ENCODE measurements around the gene CCSER2.

Gene CCSER2

GRCh38 chr10:84333864-84334451 is 5.6 kb downstream of the CCSER2 start:
- no peak overlapping the region for H3K23ac ChIP-seq (ENCODE audit: low read length in 2 of 2)
- H3K18ac ChIP-seq (ENCODE audit: low read depth in 1 of 2, low read length in 2 of 2) = no peak overlapping the region
- no peak overlapping the region for H2BK5ac ChIP-seq (ENCODE audit: low read depth, low read length, poor library complexity, severe bottlenecking)
- no peaks in the 10 kb centered on the region for H3K9me3 ChIP-seq (ENCODE audit: control insufficient read depth, low read length)
- 88% methylated on average over 2 of the region's 2 CpGs for WGBS
- peaks cover 11% of the 10 kb centered on the region for H3K79me1 ChIP-seq (replicated peaks; ENCODE audit: low read length, poor library complexity, severe bottlenecking)
- H2BK12ac ChIP-seq (ENCODE audit: low read length in 2 of 2) = peak overlapping the region in 1 of 2 experiments; percentile 71
- no peak overlapping the region for H3K4me3 ChIP-seq (ENCODE audit: insufficient read depth in 1 of 2, low read depth in 1 of 2, low read length in 2 of 2)
- H3K27ac ChIP-seq (ENCODE audit: low read length, poor library complexity, severe bottlenecking) = no peak overlapping the region
- H3K4me2 ChIP-seq (ENCODE audit: low read length, poor library complexity, severe bottlenecking) = no peak overlapping the region
- no peak overlapping the region for H2BK15ac ChIP-seq (ENCODE audit: low read depth, poor library complexity, severe bottlenecking)
- no peak overlapping the region for H3K4ac ChIP-seq (ENCODE audit: low read depth in 1 of 2, low read length in 2 of 2)
- H3K27me3 ChIP-seq (ENCODE audit: control insufficient read depth in 1 of 2, insufficient read depth in 1 of 2, low read length in 2 of 2) = no peaks in the 10 kb centered on the region
- peaks cover 5% of the 10 kb centered on the region for H3K4me1 ChIP-seq (ENCODE audit: control insufficient read depth, insufficient read depth, low read depth, low read length)
- H3K9ac ChIP-seq (ENCODE audit: low read length) = no peak overlapping the region
- no peaks in the 10 kb centered on the region for H3K36me3 ChIP-seq (ENCODE audit: control insufficient read depth in 1 of 2, insufficient read depth in 2 of 2, low read depth in 1 of 2, low read length in 2 of 2)
- H2AK5ac ChIP-seq (ENCODE audit: low read length, severe bottlenecking) = peak overlapping the region; percentile 19
- no peak overlapping the region for H2BK120ac ChIP-seq (ENCODE audit: low read depth, low read length)
- no peak overlapping the region for H2AFZ ChIP-seq (ENCODE audit: low read depth, low read length)
- no peak overlapping the region for H3K14ac ChIP-seq (ENCODE audit: low read length in 2 of 2)
- H4K91ac ChIP-seq (ENCODE audit: low read length) = no peak overlapping the region
- DNase-seq = no peak
- no peak overlapping the region for H4K8ac ChIP-seq (ENCODE audit: low read length)

GRCh38 chr10:84334811-84335210 is 6.4 kb downstream of the CCSER2 start:
- Histone ChIP-seq H3K4ac (ENCODE audit: low read depth in 1 of 2, low read length in 2 of 2) (no peak overlapping the region), H3K4me3 (ENCODE audit: insufficient read depth in 1 of 2, low read depth in 1 of 2, low read length in 2 of 2) (no peak overlapping the region), H3K27me3 (ENCODE audit: control insufficient read depth in 1 of 2, insufficient read depth in 1 of 2, low read length in 2 of 2) (no peaks in the 10 kb centered on the region), H4K8ac (ENCODE audit: low read length) (no peak overlapping the region), H2AK5ac (ENCODE audit: low read length, severe bottlenecking) (no peak overlapping the region), H3K9ac (ENCODE audit: low read length) (no peak overlapping the region), H3K27ac (ENCODE audit: low read length, poor library complexity, severe bottlenecking) (no peak overlapping the region), H2BK120ac (ENCODE audit: low read depth, low read length) (no peak overlapping the region), H3K14ac (ENCODE audit: low read length in 2 of 2) (no peak overlapping the region), H3K23ac (ENCODE audit: low read length in 2 of 2) (no peak overlapping the region), H3K4me1 (ENCODE audit: control insufficient read depth, insufficient read depth, low read depth, low read length) (peaks cover 5% of the 10 kb centered on the region), H3K4me2 (ENCODE audit: low read length, poor library complexity, severe bottlenecking) (no peak overlapping the region), H4K91ac (ENCODE audit: low read length) (no peak overlapping the region), H2BK15ac (ENCODE audit: low read depth, poor library complexity, severe bottlenecking) (no peak overlapping the region), H3K79me1 (replicated peaks; ENCODE audit: low read length, poor library complexity, severe bottlenecking) (peaks cover 13% of the 10 kb centered on the region), H2BK5ac (ENCODE audit: low read depth, low read length, poor library complexity, severe bottlenecking) (no peak overlapping the region), H3K18ac (ENCODE audit: low read depth in 1 of 2, low read length in 2 of 2) (no peak overlapping the region), H2AFZ (ENCODE audit: low read depth, low read length) (no peak overlapping the region), H2BK12ac (ENCODE audit: low read length in 2 of 2) (no peak overlapping the region), H3K36me3 (ENCODE audit: control insufficient read depth in 1 of 2, insufficient read depth in 2 of 2, low read depth in 1 of 2, low read length in 2 of 2) (no peaks in the 10 kb centered on the region), H3K9me3 (ENCODE audit: control insufficient read depth, low read length) (no peaks in the 10 kb centered on the region)
- DNase-seq = no peak
- WGBS = 100% methylated on average over 1 of the region's 2 CpGs

DNA sequence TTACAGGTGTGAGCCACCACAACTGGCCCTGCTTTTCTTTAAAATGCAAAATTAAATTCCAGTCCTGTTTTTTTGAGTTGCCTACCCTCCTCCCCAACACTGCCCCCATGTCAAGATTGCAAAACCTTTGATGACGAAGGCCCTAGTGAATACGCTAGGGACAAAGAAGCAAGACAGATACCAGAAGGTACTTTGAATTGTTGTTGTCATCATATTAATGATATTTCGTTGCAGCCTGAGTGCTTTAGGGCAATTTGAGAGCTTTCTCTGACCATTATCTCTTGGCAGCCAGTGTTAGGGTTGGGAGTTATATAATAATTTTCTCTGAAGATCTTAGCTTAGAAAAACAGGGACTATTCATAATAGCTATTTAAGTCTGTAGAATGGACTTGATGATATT is 7.1 kb downstream of the CCSER2 start:
- H3K9ac ChIP-seq (ENCODE audit: low read length) = no peak overlapping the region
- H2AK5ac ChIP-seq (ENCODE audit: low read length, severe bottlenecking) = peak overlapping the region; percentile 59
- no peaks in the 10 kb centered on the region for H3K9me3 ChIP-seq (ENCODE audit: control insufficient read depth, low read length)
- H4K8ac ChIP-seq (ENCODE audit: low read length) = no peak overlapping the region
- H3K27me3 ChIP-seq (ENCODE audit: control insufficient read depth in 1 of 2, insufficient read depth in 1 of 2, low read length in 2 of 2) = no peaks in the 10 kb centered on the region
- H2BK15ac ChIP-seq (ENCODE audit: low read depth, poor library complexity, severe bottlenecking) = no peak overlapping the region
- peaks cover 3% of the 10 kb centered on the region for H3K4me1 ChIP-seq (ENCODE audit: control insufficient read depth, insufficient read depth, low read depth, low read length)
- H3K18ac ChIP-seq (ENCODE audit: low read depth in 1 of 2, low read length in 2 of 2) = no peak overlapping the region
- H3K4me2 ChIP-seq (ENCODE audit: low read length, poor library complexity, severe bottlenecking) = no peak overlapping the region
- 95% methylated on average over 3 of the region's 3 CpGs for whole genome bisulfite sequencing
- no peak overlapping the region for H3K23ac ChIP-seq (ENCODE audit: low read length in 2 of 2)
- no peak overlapping the region for H2AFZ ChIP-seq (ENCODE audit: low read depth, low read length)
- no peak overlapping the region for H2BK5ac ChIP-seq (ENCODE audit: low read depth, low read length, poor library complexity, severe bottlenecking)
- no peak overlapping the region for H3K4me3 ChIP-seq (ENCODE audit: insufficient read depth in 1 of 2, low read depth in 1 of 2, low read length in 2 of 2)
- no peak overlapping the region for H2BK12ac ChIP-seq (ENCODE audit: low read length in 2 of 2)
- no peak overlapping the region for H3K14ac ChIP-seq (ENCODE audit: low read length in 2 of 2)
- H3K79me1 ChIP-seq (replicated peaks; ENCODE audit: low read length, poor library complexity, severe bottlenecking) = peaks cover 13% of the 10 kb centered on the region
- no peak overlapping the region for H4K91ac ChIP-seq (ENCODE audit: low read length)
- H3K36me3 ChIP-seq (ENCODE audit: control insufficient read depth in 1 of 2, insufficient read depth in 2 of 2, low read depth in 1 of 2, low read length in 2 of 2) = no peaks in the 10 kb centered on the region
- no peak overlapping the region for H2BK120ac ChIP-seq (ENCODE audit: low read depth, low read length)
- no peak overlapping the region for H3K27ac ChIP-seq (ENCODE audit: low read length, poor library complexity, severe bottlenecking)
- DNase-seq = no peak
- H3K4ac ChIP-seq (ENCODE audit: low read depth in 1 of 2, low read length in 2 of 2) = no peak overlapping the region

- no peaks in the 10 kb centered on the region for H3K36me3 ChIP-seq (ENCODE audit: control insufficient read depth in 1 of 2, insufficient read depth in 2 of 2, low read depth in 1 of 2, low read length in 2 of 2)
- no peak overlapping the region for H3K4ac ChIP-seq (ENCODE audit: low read depth in 1 of 2, low read length in 2 of 2)
- no peak overlapping the region for H2BK5ac ChIP-seq (ENCODE audit: low read depth, low read length, poor library complexity, severe bottlenecking)
- H3K23ac ChIP-seq (ENCODE audit: low read length in 2 of 2) = no peak overlapping the region
- H2AFZ ChIP-seq (ENCODE audit: low read depth, low read length) = no peak overlapping the region
- no peak overlapping the region for H2BK15ac ChIP-seq (ENCODE audit: low read depth, poor library complexity, severe bottlenecking)
- peak overlapping the region; percentile 59 for H3K9ac ChIP-seq (ENCODE audit: low read length)
- H3K4me2 ChIP-seq (ENCODE audit: low read length, poor library complexity, severe bottlenecking) = no peak overlapping the region
- peak overlapping the region in 1 of 2 experiments; percentile 58 for H3K4me3 ChIP-seq (ENCODE audit: insufficient read depth in 1 of 2, low read depth in 1 of 2, low read length in 2 of 2)
- H3K14ac ChIP-seq (ENCODE audit: low read length in 2 of 2) = no peak overlapping the region
- 98% methylated on average over 5 of the region's 5 CpGs for WGBS
- H3K9me3 ChIP-seq (ENCODE audit: control insufficient read depth, low read length) = no peaks in the 10 kb centered on the region
- peaks cover 3% of the 10 kb centered on the region for H3K4me1 ChIP-seq (ENCODE audit: control insufficient read depth, insufficient read depth, low read depth, low read length)
- no peak overlapping the region for H3K27ac ChIP-seq (ENCODE audit: low read length, poor library complexity, severe bottlenecking)
- no peak overlapping the region for H2BK120ac ChIP-seq (ENCODE audit: low read depth, low read length)
- DNase-seq = no peak
- no peak overlapping the region for H2AK5ac ChIP-seq (ENCODE audit: low read length, severe bottlenecking)
- no peak overlapping the region for H2BK12ac ChIP-seq (ENCODE audit: low read length in 2 of 2)
- H4K91ac ChIP-seq (ENCODE audit: low read length) = no peak overlapping the region
- H3K18ac ChIP-seq (ENCODE audit: low read depth in 1 of 2, low read length in 2 of 2) = no peak overlapping the region
- peak overlapping the region; percentile 36 for H4K8ac ChIP-seq (ENCODE audit: low read length)
- H3K79me1 ChIP-seq (replicated peaks; ENCODE audit: low read length, poor library complexity, severe bottlenecking) = peaks cover 11% of the 10 kb centered on the region
- H3K27me3 ChIP-seq (ENCODE audit: control insufficient read depth in 1 of 2, insufficient read depth in 1 of 2, low read length in 2 of 2) = no peaks in the 10 kb centered on the region
These were observed 8.2 kb downstream of the CCSER2 start for GRCh38 chr10:84336406-84337090.
